Fibroblast of lung (primary cell): Measurements from ENCODE around the gene PLEKHA5.

Experiments
- CTCF ChIP-seq, 2 donors: IDR thresholded peaks in 1 of 2; conservative IDR thresholded peaks in 1 of 2; 1 replicate in 1 of 2; 2 replicates in 1 of 2; pipeline ENCODE4 v1.5.1; 2011 to 2012; ENCODE audit warnings: low read length in 2 of 2, control low read depth in 1 of 2, inconsistent platforms in 1 of 2, low read depth in 1 of 2, mild to moderate bottlenecking in 1 of 2
- EZH2 ChIP-seq: IDR thresholded peaks from 2 replicates; pipeline ENCODE4 v1.5.1; 2012; ENCODE audit warnings: low read length, control low read depth, mild to moderate bottlenecking; ENCODE audit errors: missing control alignments

- TF ChIP-seq CTCF (conservative IDR thresholded peaks at IDR 0.05 in 1 of 2, IDR thresholded peaks at IDR 0.05 in 1 of 2; ENCODE audit: low read depth in 1 of 2, low read length in 2 of 2): no peak
- TF ChIP-seq EZH2: no peak
These were observed 98.3 kb downstream of the PLEKHA5 start for GRCh38 chr12:19227880-19228210.
